Endometrial microvascular endothelial cells (primary cell): ENCODE results near the gene MYO7A. TPM values are rescaled to one million over a fixed set of nuclear protein-coding genes. Genes with fewer than 3 reads are reported as not detected.
"Not testable (repeated sequence)": the region's sequence is repeated elsewhere in the genome, so short reads cannot be mapped to it uniquely, and the experiment has no call there.

Source experiments
- in situ Hi-C: cut with HindIII; loops from 2 replicates; pipeline ENCODE4 v1.10.0; 2017; ENCODE audit warnings: low sequenced_read_pairs, low pct_unique_long_range_greater_than_20kb; ENCODE audit errors: inconsistent ontology term
- total RNA-seq: library from RNA; depleted of rRNA; stranded (reverse); fragments of >200 nt; gene quantifications from one replicate; pipeline ENCODE4 v1.2.3, GENCODE V29; 2015; ENCODE audit errors: inconsistent ontology term

Gene MYO7A
- total RNA-seq, 1 donor from 2014 or later, result not detected

GRCh38 chr11:77091146-77091940 is 36.7 kb upstream of the MYO7A start:
- in situ Hi-C loops, result no loop called here

GRCh38 chr11:77092382-77092781 is 35.7 kb upstream of the MYO7A start:
- in situ Hi-C loops, result no loop called here

- in situ Hi-C loops, result no loop called here
Observed at GRCh38 chr11:77093056-77093891, 34.8 kb upstream of the MYO7A start.

- in situ Hi-C loops, result no loop called here
Observed at GRCh38 chr11:77093987-77094840, 33.8 kb upstream of the MYO7A start.

- in situ Hi-C loops, result no loop called here
Observed at GRCh38 chr11:77094841-77095365, 33.1 kb upstream of the MYO7A start.

GRCh38 chr11:77095551-77096490 is 32.2 kb upstream of the MYO7A start:
- in situ Hi-C loops, result no loop called here

- in situ Hi-C loops, result no loop called here
Observed at GRCh38 chr11:77096591-77097019, 31.4 kb upstream of the MYO7A start.

GRCh38 chr11:77097180-77097579 is 30.9 kb upstream of the MYO7A start:
- in situ Hi-C loops, result not testable (repeated sequence)

GRCh38 chr11:77100166-77101042 is 27.6 kb upstream of the MYO7A start:
- in situ Hi-C loops, result no loop called here

- in situ Hi-C loops, result no loop called here
Observed at GRCh38 chr11:77101043-77101537, 27.0 kb upstream of the MYO7A start.

GRCh38 chr11:77102246-77103210 is 25.5 kb upstream of the MYO7A start, which contains the start of gene OMP:
OMP (plus strand) TSS chr11:77102840; CDS start chr11:77102840, 0 bp downstream.
- in situ Hi-C loops, result no loop called here

- in situ Hi-C loops, result no loop called here
Observed at GRCh38 chr11:77103319-77103718, 24.7 kb upstream of the MYO7A start.

GRCh38 chr11:77104727-77105126 is 23.3 kb upstream of the MYO7A start:
- in situ Hi-C loops, result no loop called here

GRCh38 chr11:77106321-77106720 is 21.7 kb upstream of the MYO7A start:
- in situ Hi-C loops, result no loop called here

GRCh38 chr11:77106759-77107158 is 21.3 kb upstream of the MYO7A start:
- in situ Hi-C loops, result no loop called here

GRCh38 chr11:77107950-77108349 is 20.1 kb upstream of the MYO7A start:
- in situ Hi-C loops, result no loop called here
